RWPE2 (cell line): ENCODE results near the gene CENPP.

ENCODE experiments used
- ATAC-seq: fragments of 200-7000 bp; cut with Tn5 transposase; 3 replicates; pipeline ENCODE4 v1.9.1; 2021; ENCODE audit warnings: low read depth
- DNase-seq: peaks from one replicate; pipeline ENCODE4 v3.0.0-alpha.2; 2020; ENCODE audit warnings: low spot score
- H3K27ac ChIP-seq: fragments of 450-650 bp; 2 replicates; pipeline ENCODE4 v1.5.1; 2017; ENCODE audit warnings: mild to moderate bottlenecking; ENCODE audit not compliant: poor library complexity, severe bottlenecking
- H3K27me3 ChIP-seq: fragments of 250-450 bp; sonication (Bioruptor Pico); 2 replicates; pipeline ENCODE4 v1.5.1; 2021; ENCODE audit warnings: mild to moderate bottlenecking, moderate library complexity; ENCODE audit not compliant: insufficient read depth, poor library complexity, severe bottlenecking
- H3K36me3 ChIP-seq: fragments of 250-450 bp; sonication (Bioruptor Pico); 2 replicates; pipeline ENCODE4 v1.5.1; 2020; ENCODE audit warnings: low read depth, mild to moderate bottlenecking, moderate library complexity
- H3K4me1 ChIP-seq: fragments of 250-450 bp; sonication (Bioruptor Pico); 2 replicates; pipeline ENCODE4 v1.5.1; 2021; ENCODE audit warnings: mild to moderate bottlenecking, moderate library complexity; ENCODE audit not compliant: insufficient read depth, poor library complexity, severe bottlenecking
- H3K4me3 ChIP-seq: fragments of 250-450 bp; sonication (Bioruptor Pico); 2 replicates; pipeline ENCODE4 v1.5.1; 2021; ENCODE audit warnings: mild to moderate bottlenecking, moderate library complexity; ENCODE audit not compliant: severe bottlenecking
- H3K9me3 ChIP-seq: fragments of 250-450 bp; sonication (Bioruptor Pico); 2 replicates; pipeline ENCODE4 v1.5.1; 2021; ENCODE audit warnings: mild to moderate bottlenecking, moderate library complexity; ENCODE audit not compliant: severe bottlenecking
- CTCF ChIP-seq: fragments of 450-650 bp; IDR thresholded peaks from one replicate; pipeline ENCODE4 v1.5.1; 2017; ENCODE audit warnings: mild to moderate bottlenecking, moderate library complexity; ENCODE audit not compliant: poor library complexity, severe bottlenecking

The CENPP gene

GRCh38 chr9:92659601-92660000 is 333.8 kb downstream of the CENPP start:
- no peak for DNase-seq
- H3K9me3 ChIP-seq = no peaks in the 10 kb centered on the region
- ATAC-seq = no peak
- H3K27me3 ChIP-seq = no peaks in the 10 kb centered on the region
- H3K27ac ChIP-seq = no peak overlapping the region
- H3K4me3 ChIP-seq = no peak overlapping the region
- H3K36me3 ChIP-seq = peaks cover 13% of the 10 kb centered on the region
- no peak for TF ChIP-seq CTCF
- H3K4me1 ChIP-seq = peaks cover 6% of the 10 kb centered on the region

GRCh38 chr9:92660266-92660665 is 334.5 kb downstream of the CENPP start:
- H3K36me3 ChIP-seq = peaks cover 13% of the 10 kb centered on the region
- H3K9me3 ChIP-seq = no peaks in the 10 kb centered on the region
- H3K27me3 ChIP-seq = no peaks in the 10 kb centered on the region
- TF ChIP-seq CTCF = no peak
- H3K4me1 ChIP-seq = peaks cover 4% of the 10 kb centered on the region
- no peak for ATAC-seq
- no peak for DNase-seq
- H3K4me3 ChIP-seq = no peak overlapping the region
- no peak overlapping the region for H3K27ac ChIP-seq

- Histone ChIP-seq H3K4me3 (no peak overlapping the region), H3K27ac (no peak overlapping the region), H3K4me1 (no peaks in the 10 kb centered on the region), H3K27me3 (no peaks in the 10 kb centered on the region), H3K36me3 (peaks cover 19% of the 10 kb centered on the region), H3K9me3 (no peaks in the 10 kb centered on the region)
- DNase-seq (no peak), ATAC-seq (no peak)
- TF ChIP-seq CTCF = no peak
Observed at GRCh38 chr9:92661127-92661526, 335.4 kb downstream of the CENPP start.

- ATAC-seq (no peak), DNase-seq (no peak)
- Histone ChIP-seq H3K27ac (no peak overlapping the region), H3K36me3 (peaks cover 21% of the 10 kb centered on the region), H3K4me1 (no peaks in the 10 kb centered on the region), H3K4me3 (no peak overlapping the region), H3K27me3 (no peaks in the 10 kb centered on the region), H3K9me3 (no peaks in the 10 kb centered on the region)
- no peak for TF ChIP-seq CTCF
Observed at GRCh38 chr9:92661743-92662142, 336.0 kb downstream of the CENPP start.

GRCh38 chr9:92663126-92663525 is 337.4 kb downstream of the CENPP start:
- Histone ChIP-seq H3K4me3 (no peak overlapping the region), H3K27ac (no peak overlapping the region), H3K9me3 (no peaks in the 10 kb centered on the region), H3K27me3 (no peaks in the 10 kb centered on the region), H3K36me3 (peaks cover 25% of the 10 kb centered on the region), H3K4me1 (no peaks in the 10 kb centered on the region)
- ATAC-seq (no peak), DNase-seq (no peak)
- no peak for TF ChIP-seq CTCF
